Measurements from ENCODE around the gene ATP1A2.

The ATP1A2 gene

GRCh38 chr1:160097151-160097910 is 18.2 kb upstream of the ATP1A2 start:
- no peak for DNase-seq (ENCODE audit: low read depth, low spot score)
- ChIA-PET CTCF (interaction anchor here (1.0 to 6.8 kb wide), 12 partner anchors 8 to 279 kb away, joined by 3 to 100 read pairs (median 12); partner anchors contain the start of gene KCNJ9), POLR2A (interaction anchor here (0.6 to 1.9 kb wide), 3 partner anchors 120 to 124 kb away, joined by 4 to 5 read pairs (median 4); no protein-coding TSS in a partner anchor)
- no peak for TF ChIP-seq CTCF (IDR thresholded peaks at IDR 0.05; ENCODE audit: insufficient read depth, low read length, missing control alignments)
- peak overlapping the region; percentile 72 for H3K4me3 ChIP-seq (ENCODE audit: low read depth, low read length)

- TF ChIP-seq CTCF (IDR thresholded peaks at IDR 0.05; ENCODE audit: insufficient read depth, low read length, missing control alignments): no peak
- H3K4me3 ChIP-seq (ENCODE audit: low read depth, low read length): peak within 1 kb of the TSS; percentile 72
- ChIA-PET CTCF (interaction anchor here (0.8 to 6.8 kb wide), 11 partner anchors 11 to 278 kb away, joined by 3 to 100 read pairs (median 7); partner anchors contain the start of gene KCNJ9), POLR2A (interaction anchor here (0.7 to 1.9 kb wide), 2 partner anchors 120 to 122 kb away, joined by 4 to 5 read pairs; no protein-coding TSS in a partner anchor)
- no peak for DNase-seq (ENCODE audit: low read depth, low spot score)
Measured at GRCh38 chr1:160097911-160098851, 17.4 kb upstream of the ATP1A2 start, which contains the start of gene IGSF8. IGSF8 (minus strand) TSS chr1:160098619; CDS start chr1:160098472, 147 bp downstream.

- ChIA-PET CTCF (interaction anchor here (0.8 to 6.8 kb wide), 10 partner anchors 10 to 193 kb away, joined by 3 to 100 read pairs (median 12); partner anchors contain the start of gene KCNJ9), POLR2A (interaction anchor here (1.9 kb wide), 1 partner anchor 121 kb away, joined by 5 read pairs; no protein-coding TSS in a partner anchor)
- H3K4me3 ChIP-seq (ENCODE audit: low read depth, low read length): peak overlapping the region; percentile 72
- no peak for TF ChIP-seq CTCF (IDR thresholded peaks at IDR 0.05; ENCODE audit: insufficient read depth, low read length, missing control alignments)
- peak; percentile 29 for DNase-seq (ENCODE audit: low read depth, low spot score)
Measured at GRCh38 chr1:160098852-160099561, 16.6 kb upstream of the ATP1A2 start.

GRCh38 chr1:160099716-160100375 is 15.7 kb upstream of the ATP1A2 start:
- ChIA-PET POLR2A (no interaction called here), CTCF (interaction anchor here (1.0 to 7.1 kb wide), 30 partner anchors 7 to 276 kb away, joined by 3 to 206 read pairs (median 17); partner anchors contain the start of genes CASQ1, DCAF8, KCNJ9 and PEA15)
- TF ChIP-seq CTCF (IDR thresholded peaks at IDR 0.05; ENCODE audit: insufficient read depth, low read length, missing control alignments): no peak
- no peak for DNase-seq (ENCODE audit: low read depth, low spot score)
- H3K4me3 ChIP-seq (ENCODE audit: low read depth, low read length): no peak overlapping the region

- ChIA-PET POLR2A (interaction anchor here (0.9 to 1.2 kb wide), 2 partner anchors 118 to 190 kb away, joined by 3 to 7 read pairs; no protein-coding TSS in a partner anchor), CTCF (interaction anchor here (0.6 to 7.1 kb wide), 50 partner anchors 9 to 502 kb away, joined by 3 to 206 read pairs (median 6); partner anchors contain the start of genes ATP1A2, ATP1A4, CASQ1 and DCAF8)
- TF ChIP-seq CTCF (IDR thresholded peaks at IDR 0.05; ENCODE audit: insufficient read depth, low read length, missing control alignments): peak; percentile 91
- no peak for DNase-seq (ENCODE audit: low read depth, low spot score)
- peak overlapping the region; percentile 16; the same call in 1 of the 2 replicates for H3K4me3 ChIP-seq (ENCODE audit: low read depth, low read length)
Measured at GRCh38 chr1:160101037-160101716, 14.4 kb upstream of the ATP1A2 start.

All from AG04449 (cell line).